IPS-18a (cell line): Measurements from ENCODE around the gene ZFYVE28.

Experiments
- H3K27ac ChIP-seq: one replicate; pipeline ENCODE4 v1.5.1; 2013; ENCODE audit warnings: low read length
- H3K27me3 ChIP-seq: one replicate; pipeline ENCODE4 v1.6.1; 2013; ENCODE audit warnings: mild to moderate bottlenecking, low read length; ENCODE audit not compliant: control insufficient read depth, insufficient read depth
- H3K36me3 ChIP-seq: one replicate; pipeline ENCODE4 v1.6.1; 2013; ENCODE audit warnings: low read depth, low read length; ENCODE audit not compliant: control insufficient read depth
- H3K4me1 ChIP-seq: one replicate; pipeline ENCODE4 v1.6.1; 2013; ENCODE audit warnings: low read depth, low read length; ENCODE audit not compliant: control insufficient read depth
- H3K4me3 ChIP-seq: one replicate; pipeline ENCODE4 v1.5.1; 2013; ENCODE audit warnings: low read length
- H3K9ac ChIP-seq: one replicate; pipeline ENCODE4 v1.6.1; 2013; ENCODE audit warnings: mild to moderate bottlenecking, low read length, moderate library complexity
- H3K9me3 ChIP-seq: one replicate; pipeline ENCODE4 v1.6.1; 2013; ENCODE audit warnings: low read depth, low read length; ENCODE audit not compliant: control insufficient read depth

Gene ZFYVE28

GRCh38 chr4:2451821-2452785, 33.7 kb upstream of the ZFYVE28 start:
- Histone ChIP-seq H3K9me3 (no peaks in the 10 kb centered on the region), H3K36me3 (no peaks in the 10 kb centered on the region), H3K4me1 (no peaks in the 10 kb centered on the region), H3K27ac (no peak overlapping the region), H3K4me3 (no peak overlapping the region), H3K27me3 (no peaks in the 10 kb centered on the region), H3K9ac (no peak overlapping the region)

DNA sequence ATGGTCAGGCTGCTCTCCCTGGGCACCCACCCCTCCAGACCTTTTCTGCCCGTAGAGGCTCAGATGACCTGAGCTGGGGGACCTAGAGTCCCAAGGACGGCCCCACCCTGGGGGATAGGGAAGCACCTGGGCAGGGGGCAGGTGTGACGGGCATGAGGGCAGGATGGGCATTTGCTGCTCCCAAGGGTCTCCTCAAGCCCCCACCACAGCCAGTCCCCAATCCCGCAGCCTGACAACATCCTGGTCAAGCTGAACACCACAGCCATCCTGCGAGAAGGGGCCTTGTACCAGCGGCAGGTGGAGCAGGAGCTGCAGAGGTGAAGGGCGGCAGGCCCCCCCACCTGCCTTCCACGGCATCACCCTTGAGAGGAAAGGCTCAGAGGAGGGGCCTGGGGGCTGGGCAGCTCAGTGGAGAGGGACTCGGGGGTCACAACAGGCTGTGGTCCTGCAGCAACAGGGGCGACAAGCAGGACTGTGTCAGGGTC, 32.6 kb upstream of the ZFYVE28 start:
- Histone ChIP-seq H3K27me3 (no peaks in the 10 kb centered on the region), H3K4me1 (no peaks in the 10 kb centered on the region), H3K9me3 (no peaks in the 10 kb centered on the region), H3K4me3 (no peak overlapping the region), H3K27ac (no peak overlapping the region), H3K9ac (no peak overlapping the region), H3K36me3 (no peaks in the 10 kb centered on the region)

DNA sequence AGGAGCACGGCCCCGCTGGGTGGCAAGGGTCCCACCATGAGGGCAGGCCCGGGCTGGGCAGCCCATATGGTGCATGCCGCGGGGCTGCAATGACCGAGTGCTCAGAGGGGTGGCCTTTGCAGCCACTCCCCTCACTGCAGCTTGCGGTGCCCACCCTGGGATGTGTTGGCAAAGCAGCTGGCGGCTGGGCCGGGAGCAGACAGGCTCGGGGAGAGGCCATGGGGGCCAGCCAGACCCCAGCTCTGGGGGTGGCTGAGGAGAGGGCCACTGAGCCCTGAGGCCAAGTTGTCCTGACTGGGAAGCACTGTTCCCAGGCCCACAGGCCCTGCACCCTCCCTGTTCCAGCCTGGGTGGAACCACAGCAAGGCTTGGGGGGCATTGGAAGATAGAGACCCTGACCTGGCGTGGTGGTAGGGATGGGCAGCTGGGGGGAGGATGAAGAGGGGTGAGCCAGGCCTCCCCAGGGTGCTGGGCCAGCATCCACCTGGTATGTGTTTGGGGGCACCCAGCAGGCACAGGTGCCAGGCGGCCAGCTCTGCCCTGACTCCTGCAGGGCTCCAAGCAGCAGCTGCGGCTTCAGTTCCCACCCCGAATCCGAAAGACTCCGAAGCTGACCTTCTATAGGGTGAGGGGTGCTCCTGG, 32.1 kb upstream of the ZFYVE28 start:
- Histone ChIP-seq H3K9me3 (no peaks in the 10 kb centered on the region), H3K4me1 (no peaks in the 10 kb centered on the region)

GRCh38 chr4:2449511-2450392, 31.3 kb upstream of the ZFYVE28 start:
- Histone ChIP-seq H3K4me1 (no peaks in the 10 kb centered on the region), H3K36me3 (no peaks in the 10 kb centered on the region), H3K27me3 (no peaks in the 10 kb centered on the region), H3K9ac (no peak overlapping the region), H3K9me3 (no peaks in the 10 kb centered on the region), H3K27ac (no peak overlapping the region), H3K4me3 (no peak overlapping the region)

More for the DNA sequence above, 32.1 kb upstream of the ZFYVE28 start:
- Histone ChIP-seq H3K27ac (no peak overlapping the region), H3K9ac (no peak overlapping the region), H3K36me3 (no peaks in the 10 kb centered on the region), H3K4me3 (no peak overlapping the region), H3K27me3 (no peaks in the 10 kb centered on the region)

GRCh38 chr4:2449051-2449450, 30.6 kb upstream of the ZFYVE28 start:
- Histone ChIP-seq H3K27ac (no peak overlapping the region), H3K4me1 (no peaks in the 10 kb centered on the region), H3K9me3 (no peaks in the 10 kb centered on the region), H3K36me3 (no peaks in the 10 kb centered on the region), H3K27me3 (no peaks in the 10 kb centered on the region), H3K9ac (no peak overlapping the region), H3K4me3 (no peak overlapping the region)

GRCh38 chr4:2448589-2448988, 30.1 kb upstream of the ZFYVE28 start:
- H3K9ac ChIP-seq, result no peak overlapping the region
- H3K4me3 ChIP-seq, result no peak overlapping the region
- no peaks in the 10 kb centered on the region for H3K27me3 ChIP-seq
- H3K4me1 ChIP-seq, result no peaks in the 10 kb centered on the region
- H3K36me3 ChIP-seq, result no peaks in the 10 kb centered on the region
- no peak overlapping the region for H3K27ac ChIP-seq
- no peaks in the 10 kb centered on the region for H3K9me3 ChIP-seq

DNA sequence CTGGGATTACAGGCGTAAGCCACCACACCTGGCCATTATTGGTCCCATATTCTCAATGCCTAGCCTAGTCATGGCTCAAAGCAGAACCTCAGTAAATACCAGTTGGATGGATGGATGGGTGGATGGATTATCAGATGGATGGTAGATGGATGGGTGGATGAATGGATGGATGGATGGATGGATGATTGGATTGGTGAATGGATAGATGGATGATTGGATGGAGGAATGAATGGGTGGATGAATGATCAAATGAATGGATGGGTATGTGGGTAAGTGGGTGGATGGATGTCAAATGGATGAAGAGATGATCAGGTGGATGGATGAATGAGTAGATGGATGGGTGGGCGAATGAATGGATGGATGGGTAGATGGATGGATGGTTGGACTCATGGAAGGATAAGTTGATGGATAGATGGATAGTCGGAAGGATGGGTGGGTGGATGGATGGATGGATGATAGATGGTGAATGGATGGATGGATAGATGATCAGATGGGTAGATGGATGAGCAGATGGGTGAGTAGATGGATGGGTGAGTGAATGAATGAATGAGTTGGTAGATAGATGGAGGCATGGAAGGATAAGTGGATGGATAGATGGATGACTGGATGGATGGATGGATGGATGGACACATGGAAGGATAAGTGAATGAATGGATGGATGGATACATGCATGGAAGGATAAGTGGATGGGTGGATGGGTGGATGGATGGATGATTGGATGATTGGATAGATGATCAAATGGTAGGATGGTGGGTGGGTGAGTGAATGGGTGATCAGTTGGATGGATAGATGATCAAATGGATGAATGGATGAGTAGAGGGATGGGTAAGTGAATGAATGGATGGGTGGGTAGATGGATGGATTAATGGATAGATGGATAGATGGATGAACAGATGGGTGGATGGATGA, 28.5 kb upstream of the ZFYVE28 start:
- H3K27ac ChIP-seq, result no peak overlapping the region
- H3K4me3 ChIP-seq, result no peak overlapping the region
- H3K9me3 ChIP-seq, result no peaks in the 10 kb centered on the region
- no peaks in the 10 kb centered on the region for H3K4me1 ChIP-seq
- no peaks in the 10 kb centered on the region for H3K36me3 ChIP-seq
- H3K27me3 ChIP-seq, result no peaks in the 10 kb centered on the region
- H3K9ac ChIP-seq, result no peak overlapping the region

DNA sequence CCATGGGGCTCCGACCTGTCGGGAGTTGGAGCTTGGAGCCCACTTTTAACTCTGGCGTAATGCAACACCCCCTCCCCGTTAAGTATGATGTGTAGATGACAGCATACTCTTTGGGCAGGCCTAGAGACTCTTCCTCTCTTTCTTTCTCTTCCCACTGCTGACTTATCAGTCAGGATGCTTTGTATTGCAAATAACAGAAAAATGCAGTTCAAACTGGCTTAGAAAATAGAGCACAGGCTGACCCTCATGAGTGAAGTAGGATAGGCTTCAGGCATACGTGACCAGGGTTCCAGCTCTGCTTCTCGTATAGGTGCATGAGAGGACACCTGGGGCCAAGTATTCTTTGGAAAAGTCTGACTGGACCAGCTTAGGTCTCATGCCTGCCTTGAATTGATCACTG, 27.1 kb upstream of the ZFYVE28 start:
- no peak overlapping the region for H3K9ac ChIP-seq
- no peaks in the 10 kb centered on the region for H3K4me1 ChIP-seq
- no peak overlapping the region for H3K27ac ChIP-seq
- no peaks in the 10 kb centered on the region for H3K36me3 ChIP-seq
- H3K9me3 ChIP-seq, result no peaks in the 10 kb centered on the region
- no peaks in the 10 kb centered on the region for H3K27me3 ChIP-seq
- no peak overlapping the region for H3K4me3 ChIP-seq

DNA sequence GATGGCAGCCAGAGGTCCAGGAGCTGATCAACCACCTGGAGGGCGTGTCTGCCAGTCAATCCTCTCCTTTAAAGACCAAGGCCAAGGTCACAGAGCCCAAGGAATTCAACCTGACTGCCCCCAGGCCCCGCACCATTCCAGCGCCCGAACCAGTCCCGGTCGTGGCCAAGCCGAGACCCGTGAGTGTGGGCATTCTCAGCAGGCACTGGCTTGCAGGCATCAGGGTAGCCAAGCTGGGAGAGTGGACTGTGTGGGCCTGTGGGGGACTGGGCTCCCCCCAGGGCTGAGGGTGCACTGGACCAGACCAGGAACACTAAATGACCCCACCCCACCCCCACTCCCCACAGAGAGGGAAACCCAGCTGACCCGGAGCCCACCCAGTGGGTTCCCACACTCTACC, 26.7 kb upstream of the ZFYVE28 start:
- Histone ChIP-seq H3K27ac (no peak overlapping the region), H3K9me3 (no peaks in the 10 kb centered on the region), H3K4me1 (no peaks in the 10 kb centered on the region), H3K4me3 (no peak overlapping the region), H3K9ac (no peak overlapping the region), H3K27me3 (no peaks in the 10 kb centered on the region), H3K36me3 (no peaks in the 10 kb centered on the region)

GRCh38 chr4:2443956-2444740, 25.7 kb upstream of the ZFYVE28 start:
- H3K9me3 ChIP-seq, result no peaks in the 10 kb centered on the region
- no peak overlapping the region for H3K9ac ChIP-seq
- H3K4me3 ChIP-seq, result no peak overlapping the region
- H3K36me3 ChIP-seq, result no peaks in the 10 kb centered on the region
- no peaks in the 10 kb centered on the region for H3K27me3 ChIP-seq
- H3K27ac ChIP-seq, result no peak overlapping the region
- no peaks in the 10 kb centered on the region for H3K4me1 ChIP-seq
